Right lobe of liver (tissue), 4 donors: Measurements from ENCODE around the gene APOL2.

Experiments
- POLR2A ChIP-seq: fragments of 450-650 bp; IDR thresholded peaks from one replicate; pipeline ENCODE4 v1.6.1; 2017; ENCODE audit warnings: antibody characterized with exemption, mild to moderate bottlenecking
- TF ChIP-seq, protein P1 (sequence below), 4 donors: fragments of 200-600 bp in 3 of 4; fragments of 450-650 bp in 1 of 4; IDR thresholded peaks; one replicate each; pipeline versions ENCODE4 v1.5.1 to v1.8.0; 2016 to 2022; ENCODE audit warnings: antibody characterized with exemption in 4 of 4, mild to moderate bottlenecking in 2 of 4
- donor health status: DM: no; HTN: no; CAD: no.
- donor health status: DM: no; HTN: no; CAD: no.
- donor health status: DM: no; HTN: yes; CAD: no.

DNA sequence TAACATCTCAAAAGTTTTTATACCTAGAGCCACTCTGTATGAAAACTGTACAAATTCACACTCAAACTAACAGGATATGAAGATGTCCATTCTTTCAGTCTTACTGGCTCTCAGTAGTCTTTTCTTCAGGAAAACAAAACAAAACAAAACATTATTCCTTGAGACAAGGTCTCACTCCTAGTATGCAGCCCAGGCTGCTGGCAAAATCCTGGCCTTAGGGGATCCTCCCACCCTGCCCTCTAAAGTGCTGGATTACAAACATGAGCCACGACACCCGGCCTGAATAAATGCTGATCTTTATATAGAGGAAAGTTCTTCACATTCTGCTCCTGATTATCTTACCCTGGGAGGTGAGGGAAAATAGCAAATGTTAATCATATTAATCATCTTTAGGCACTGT lies 5.1 kb downstream of the APOL2 start:
- TF ChIP-seq, protein P1, sequence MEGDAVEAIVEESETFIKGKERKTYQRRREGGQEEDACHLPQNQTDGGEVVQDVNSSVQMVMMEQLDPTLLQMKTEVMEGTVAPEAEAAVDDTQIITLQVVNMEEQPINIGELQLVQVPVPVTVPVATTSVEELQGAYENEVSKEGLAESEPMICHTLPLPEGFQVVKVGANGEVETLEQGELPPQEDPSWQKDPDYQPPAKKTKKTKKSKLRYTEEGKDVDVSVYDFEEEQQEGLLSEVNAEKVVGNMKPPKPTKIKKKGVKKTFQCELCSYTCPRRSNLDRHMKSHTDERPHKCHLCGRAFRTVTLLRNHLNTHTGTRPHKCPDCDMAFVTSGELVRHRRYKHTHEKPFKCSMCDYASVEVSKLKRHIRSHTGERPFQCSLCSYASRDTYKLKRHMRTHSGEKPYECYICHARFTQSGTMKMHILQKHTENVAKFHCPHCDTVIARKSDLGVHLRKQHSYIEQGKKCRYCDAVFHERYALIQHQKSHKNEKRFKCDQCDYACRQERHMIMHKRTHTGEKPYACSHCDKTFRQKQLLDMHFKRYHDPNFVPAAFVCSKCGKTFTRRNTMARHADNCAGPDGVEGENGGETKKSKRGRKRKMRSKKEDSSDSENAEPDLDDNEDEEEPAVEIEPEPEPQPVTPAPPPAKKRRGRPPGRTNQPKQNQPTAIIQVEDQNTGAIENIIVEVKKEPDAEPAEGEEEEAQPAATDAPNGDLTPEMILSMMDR (IDR thresholded peaks at IDR 0.05): no peak
- no peak for TF ChIP-seq POLR2A
